Measurements from ENCODE around the gene HOXD12. TPM values are rescaled to one million over a fixed set of nuclear protein-coding genes. Genes with fewer than 3 reads are reported as not detected.

HOXD12 gene
- total RNA-seq, 4 donors from 2014 or later = not detected

DNA sequence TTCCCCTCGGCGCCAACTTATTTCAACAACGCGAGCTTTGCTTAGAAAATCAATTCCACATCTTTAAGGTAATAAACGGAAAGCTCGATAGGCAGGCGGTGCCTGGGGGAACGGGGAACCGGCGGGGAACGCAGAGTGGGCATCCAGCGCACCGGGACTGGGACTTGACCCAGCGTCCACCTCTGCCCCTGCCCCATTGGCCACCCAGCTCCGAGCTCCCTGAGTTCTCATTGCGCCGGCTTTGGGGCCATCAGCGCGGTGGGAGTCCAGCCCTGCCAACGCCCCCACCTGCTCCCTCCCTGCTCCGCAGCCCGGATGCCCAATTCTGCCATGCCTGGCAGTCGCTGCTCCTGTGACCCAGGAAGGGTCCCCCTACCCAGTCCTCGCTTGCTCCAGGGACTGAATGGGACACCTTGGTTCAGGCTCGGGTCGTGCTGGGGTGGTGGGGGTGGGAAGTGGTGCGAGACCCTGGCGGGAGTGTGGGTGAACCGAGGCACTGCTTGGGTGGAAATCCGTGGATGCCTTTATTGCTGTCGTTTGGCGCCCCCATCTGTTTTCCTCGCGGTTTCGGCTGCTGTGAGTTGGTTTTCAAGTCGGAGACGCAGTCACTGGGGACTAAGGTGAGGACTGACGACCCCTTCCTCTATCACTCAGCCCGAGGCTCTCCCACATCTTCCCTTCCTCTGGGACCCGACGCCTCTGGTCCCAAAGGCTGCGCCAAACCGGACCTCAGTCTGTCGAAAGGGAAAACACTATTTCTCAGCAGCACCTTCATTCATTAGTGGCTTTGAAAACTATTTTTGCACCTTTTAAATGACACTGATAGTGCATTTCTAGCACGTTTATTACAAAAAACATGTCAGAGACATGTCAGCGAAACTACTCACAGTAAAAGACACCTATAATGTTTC is 13.5 kb upstream of the HOXD12 start:
- TF ChIP-seq, protein P1, sequence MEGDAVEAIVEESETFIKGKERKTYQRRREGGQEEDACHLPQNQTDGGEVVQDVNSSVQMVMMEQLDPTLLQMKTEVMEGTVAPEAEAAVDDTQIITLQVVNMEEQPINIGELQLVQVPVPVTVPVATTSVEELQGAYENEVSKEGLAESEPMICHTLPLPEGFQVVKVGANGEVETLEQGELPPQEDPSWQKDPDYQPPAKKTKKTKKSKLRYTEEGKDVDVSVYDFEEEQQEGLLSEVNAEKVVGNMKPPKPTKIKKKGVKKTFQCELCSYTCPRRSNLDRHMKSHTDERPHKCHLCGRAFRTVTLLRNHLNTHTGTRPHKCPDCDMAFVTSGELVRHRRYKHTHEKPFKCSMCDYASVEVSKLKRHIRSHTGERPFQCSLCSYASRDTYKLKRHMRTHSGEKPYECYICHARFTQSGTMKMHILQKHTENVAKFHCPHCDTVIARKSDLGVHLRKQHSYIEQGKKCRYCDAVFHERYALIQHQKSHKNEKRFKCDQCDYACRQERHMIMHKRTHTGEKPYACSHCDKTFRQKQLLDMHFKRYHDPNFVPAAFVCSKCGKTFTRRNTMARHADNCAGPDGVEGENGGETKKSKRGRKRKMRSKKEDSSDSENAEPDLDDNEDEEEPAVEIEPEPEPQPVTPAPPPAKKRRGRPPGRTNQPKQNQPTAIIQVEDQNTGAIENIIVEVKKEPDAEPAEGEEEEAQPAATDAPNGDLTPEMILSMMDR (IDR thresholded peaks at IDR 0.05; ENCODE audit: low read depth) = no peak

DNA sequence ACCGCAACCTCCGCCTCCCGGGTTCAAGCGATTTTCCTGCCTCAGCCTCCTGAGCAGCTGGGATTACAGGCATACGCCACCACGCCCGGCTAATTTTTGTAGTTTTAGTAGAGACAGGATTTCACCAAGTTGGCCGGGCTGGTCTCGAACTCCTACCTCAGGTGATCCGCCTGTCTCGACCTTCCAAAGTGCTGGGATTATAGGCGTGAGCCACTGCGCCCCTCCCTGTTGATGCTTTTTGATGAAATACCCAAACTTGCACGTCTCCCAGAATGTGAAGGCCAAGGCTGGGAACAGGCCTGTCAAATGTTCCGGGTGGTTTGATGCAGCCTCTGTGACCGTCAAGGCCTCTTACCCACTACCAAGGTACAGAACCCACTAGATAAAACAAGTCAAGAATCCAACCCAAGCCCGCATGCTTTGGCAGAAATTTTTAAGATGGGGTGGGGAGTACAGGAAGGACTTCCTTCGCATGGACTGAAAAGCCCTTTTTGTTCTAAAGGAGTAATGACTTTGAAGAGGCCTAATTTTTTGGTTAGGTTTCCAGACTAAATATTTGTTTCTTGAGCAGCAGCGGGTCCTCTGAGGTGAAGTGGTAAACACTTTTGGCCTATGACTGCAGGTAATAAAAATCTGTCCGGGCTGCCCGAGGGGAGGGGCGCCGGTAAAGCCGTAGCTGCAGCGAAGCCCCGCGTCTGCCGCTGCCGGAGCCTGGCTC is 12.1 kb upstream of the HOXD12 start:
- TF ChIP-seq, protein P1 (IDR thresholded peaks at IDR 0.05; ENCODE audit: low read depth) = no peak

- TF ChIP-seq, protein P1 (IDR thresholded peaks at IDR 0.05; ENCODE audit: low read depth) = no peak
Observed at GRCh38 chr2:176088048-176088936, 11.3 kb upstream of the HOXD12 start.

- TF ChIP-seq, protein P1 (IDR thresholded peaks at IDR 0.05; ENCODE audit: low read depth) = no peak
Observed at GRCh38 chr2:176088937-176089842, 10.4 kb upstream of the HOXD12 start.

DNA sequence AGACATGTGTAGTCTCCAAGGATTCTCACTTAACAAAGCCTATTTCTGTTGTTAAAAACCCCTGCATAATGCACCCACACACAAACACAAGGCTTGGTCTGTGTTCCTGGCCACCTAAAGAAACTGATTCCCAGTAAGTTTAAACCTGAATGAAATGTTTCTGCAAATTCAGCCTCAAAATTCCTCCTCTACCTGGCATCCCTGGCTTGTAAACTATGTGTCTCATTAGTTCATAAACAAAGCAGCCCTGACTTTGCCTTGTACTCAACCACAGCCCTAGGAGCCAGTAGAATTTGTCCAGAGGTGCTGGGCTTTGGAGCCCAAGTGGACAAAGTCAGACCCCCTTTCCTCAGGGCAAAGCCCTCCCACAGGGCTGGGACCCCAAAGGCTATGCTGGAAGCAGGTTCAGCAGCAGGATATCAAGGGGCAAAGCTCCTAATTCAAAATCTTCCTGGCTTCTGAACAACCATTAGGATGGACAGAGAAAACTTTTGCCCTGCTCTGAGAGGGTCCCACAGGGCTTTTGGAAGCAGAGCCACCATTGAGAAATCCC is 9.7 kb upstream of the HOXD12 start:
- TF ChIP-seq, protein P1 (IDR thresholded peaks at IDR 0.05; ENCODE audit: low read depth) = no peak

DNA sequence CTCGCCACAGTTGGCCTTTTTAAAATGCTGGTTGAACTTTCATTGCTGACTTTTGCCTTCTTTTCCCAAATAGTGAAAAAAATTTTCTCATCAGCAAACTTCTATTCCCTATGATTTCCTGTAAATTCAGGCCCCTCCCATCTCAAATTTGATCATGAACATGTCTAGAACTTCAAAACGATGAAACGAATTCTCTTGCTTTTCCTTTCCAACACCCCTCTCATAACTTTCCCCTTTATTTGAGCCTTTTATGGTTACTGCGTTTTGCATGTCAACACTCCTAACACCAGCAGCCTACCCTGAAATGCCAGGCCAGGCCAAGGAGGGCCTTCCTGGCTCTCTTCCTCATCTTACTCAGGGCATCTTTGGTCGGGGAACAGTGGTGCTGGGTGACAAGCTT is 8.7 kb upstream of the HOXD12 start:
- TF ChIP-seq, protein P1 (IDR thresholded peaks at IDR 0.05; ENCODE audit: low read depth) = no peak

Measured in subcutaneous adipose tissue (tissue), 4 donors.